Epithelial cell of esophagus (primary cell): ENCODE results near the gene PIK3CD.

Source experiments
- DNase-seq: peaks from one replicate; pipeline ENCODE4 v3.0.0; 2010; ENCODE audit warnings: low read depth
- H3K4me3 ChIP-seq: 2 replicates; pipeline ENCODE4 v1.5.1; 2011; ENCODE audit warnings: mild to moderate bottlenecking, low read length, control low read depth
- CTCF ChIP-seq: IDR thresholded peaks from 2 replicates; pipeline ENCODE4 v1.5.1; 2011; ENCODE audit warnings: low read depth, mild to moderate bottlenecking, low read length, control low read depth, inconsistent platforms; ENCODE audit not compliant: insufficient read depth; ENCODE audit errors: missing control alignments

PIK3CD gene

DNA sequence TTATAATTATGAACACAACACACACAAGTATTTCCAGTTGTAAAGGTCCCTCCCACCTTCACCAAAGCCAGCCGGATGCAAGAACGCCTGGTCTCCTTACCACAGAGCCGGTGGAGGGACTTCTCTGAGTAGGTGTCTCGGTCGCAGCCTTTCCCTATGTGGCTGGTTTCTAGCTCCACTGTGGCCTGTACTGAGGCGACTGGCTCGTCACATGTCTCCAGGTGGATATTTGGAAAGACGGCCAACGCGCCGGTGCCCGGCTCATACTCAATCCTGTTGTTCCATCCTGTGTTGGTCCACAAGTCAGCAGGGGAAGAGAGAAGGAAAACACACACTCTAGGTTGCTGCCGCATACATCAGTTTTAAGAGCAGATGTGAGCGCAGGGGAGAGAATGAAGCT is 97.8 kb downstream of the PIK3CD start:
- DNase-seq, result no peak
- TF ChIP-seq CTCF, result no peak
- H3K4me3 ChIP-seq, result no peak overlapping the region

GRCh38 chr1:9751971-9752370 is 100.4 kb downstream of the PIK3CD start:
- H3K4me3 ChIP-seq, result no peak overlapping the region
- TF ChIP-seq CTCF, result no peak
- no peak for DNase-seq

DNA sequence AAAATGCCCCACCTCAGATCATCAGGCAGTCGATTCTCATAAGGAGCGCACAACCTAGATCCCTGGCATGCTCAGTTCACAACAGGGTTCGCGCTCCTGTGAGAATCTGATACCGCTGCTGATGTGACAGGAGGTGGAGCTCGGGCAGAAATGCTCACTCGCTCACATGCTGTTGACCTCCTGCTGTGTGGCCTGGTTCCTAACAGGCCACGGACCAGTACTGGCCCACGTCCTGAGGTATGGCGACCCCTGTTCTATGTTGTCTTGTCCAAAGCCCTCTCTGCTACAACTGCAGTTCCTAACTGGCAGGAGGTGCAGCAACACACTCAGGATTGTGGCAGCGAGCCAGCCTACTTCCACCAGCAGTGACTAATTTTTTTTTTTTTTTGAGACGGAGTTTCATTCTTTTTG is 101.6 kb downstream of the PIK3CD start:
- no peak overlapping the region for H3K4me3 ChIP-seq
- TF ChIP-seq CTCF, result no peak
- peak; percentile 87 for DNase-seq

GRCh38 chr1:9755441-9755995 is 104.0 kb downstream of the PIK3CD start:
- peak; percentile 49 for DNase-seq
- TF ChIP-seq CTCF, result no peak
- no peak overlapping the region for H3K4me3 ChIP-seq

DNA sequence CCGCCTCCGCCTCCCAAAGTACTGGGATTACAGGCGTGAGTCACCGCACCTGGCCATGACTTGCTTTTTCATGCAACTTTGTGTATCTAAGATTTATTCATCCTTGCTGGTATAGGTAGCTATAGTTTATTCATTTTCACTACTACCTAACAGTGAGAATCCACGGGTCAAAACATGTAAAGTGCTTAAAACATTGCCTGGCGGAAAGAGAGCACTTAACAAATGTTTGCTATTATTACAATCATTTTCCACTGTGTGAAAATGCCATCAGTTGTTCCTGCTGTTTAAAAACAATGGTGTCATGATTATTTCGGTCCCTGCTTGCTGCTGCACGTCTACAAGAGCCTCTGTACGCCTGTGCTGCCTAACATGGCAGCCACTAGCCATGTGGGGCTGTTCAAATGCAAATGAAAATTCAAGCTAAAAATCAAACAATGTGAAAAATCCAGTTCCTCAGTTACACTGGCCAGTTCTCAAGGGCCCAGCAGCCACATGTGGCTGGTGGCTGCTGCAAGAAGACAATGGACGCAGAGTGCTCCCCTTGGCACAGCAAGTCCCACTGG is 107.1 kb downstream of the PIK3CD start:
- DNase-seq, result peak; percentile 89
- H3K4me3 ChIP-seq, result no peak overlapping the region
- no peak for TF ChIP-seq CTCF

DNA sequence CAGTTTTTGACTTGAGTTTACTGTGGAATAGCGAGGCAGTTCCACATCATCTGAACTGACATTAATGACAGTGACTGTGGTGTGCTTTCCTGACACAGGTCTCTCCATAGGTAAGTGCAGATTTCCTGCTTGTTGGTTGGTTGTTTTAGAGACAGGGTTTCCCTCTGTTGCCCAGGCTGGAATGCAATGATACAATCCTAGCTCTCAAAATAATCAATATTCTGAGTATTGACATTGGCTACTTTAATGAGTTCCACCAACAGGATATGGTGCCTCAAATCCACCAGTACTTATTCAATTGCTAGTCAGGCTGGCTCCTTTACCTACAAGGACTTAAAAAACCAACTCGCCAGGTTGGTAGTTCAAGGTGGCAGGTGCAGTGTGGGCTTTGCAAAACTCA is 108.4 kb downstream of the PIK3CD start:
- no peak overlapping the region for H3K4me3 ChIP-seq
- TF ChIP-seq CTCF, result no peak
- DNase-seq, result no peak

GRCh38 chr1:9760824-9761223 is 109.3 kb downstream of the PIK3CD start:
- TF ChIP-seq CTCF, result no peak

More at GRCh38 chr1:9760824-9761223, 109.3 kb downstream of the PIK3CD start:
- H3K4me3 ChIP-seq, result no peak overlapping the region
- DNase-seq, result no peak
